H1 (cell line): ENCODE measurements around the gene RILPL2.

ENCODE experiments used
- CTCF ChIP-seq, 3 experiments: IDR thresholded peaks; 1 replicate in 2 of 3; 2 replicates in 1 of 3; pipeline versions ENCODE4 v1.5.1 to v1.6.1; 2011; ENCODE audit warnings: low read length in 3 of 3, mild to moderate bottlenecking in 3 of 3, inconsistent platforms in 2 of 3, low read depth in 1 of 3, moderate library complexity in 1 of 3; ENCODE audit not compliant: insufficient read depth in 1 of 3; ENCODE audit errors: control extremely low read depth in 1 of 3
- EP300 ChIP-seq, 2 experiments: IDR thresholded peaks; 1 replicate in 1 of 2; 2 replicates in 1 of 2; pipeline ENCODE4 v1.6.1; 2011 to 2012; ENCODE audit warnings: low read depth in 2 of 2, low read length in 2 of 2, mild to moderate bottlenecking in 2 of 2, borderline replicate concordance in 1 of 2, inconsistent platforms in 1 of 2, moderate library complexity in 1 of 2
- EZH2 ChIP-seq: fragments of 200-600 bp; sonication (generic); IDR thresholded peaks from 2 replicates; pipeline ENCODE4 v1.7.1; 2012; ENCODE audit warnings: low read depth, mild to moderate bottlenecking, moderate library complexity, low read length, inconsistent platforms; ENCODE audit not compliant: severe bottlenecking
- POLR2AphosphoS5 ChIP-seq: IDR thresholded peaks from 2 replicates; pipeline ENCODE4 v1.6.1; 2011; ENCODE audit warnings: low read depth, low read length
- RAD21 ChIP-seq, 2 experiments: IDR thresholded peaks in 1 of 2; conservative IDR thresholded peaks in 1 of 2; 2 replicates each; pipeline ENCODE4 v1.6.1; 2011; ENCODE audit warnings: low read depth in 2 of 2, low read length in 2 of 2, improper control_type of control experiment in 1 of 2, inconsistent platforms in 1 of 2, mild to moderate bottlenecking in 1 of 2, moderate library complexity in 1 of 2
- RXRA ChIP-seq: IDR thresholded peaks from 2 replicates; pipeline ENCODE4 v1.6.1; 2011; ENCODE audit warnings: low read depth, mild to moderate bottlenecking, low read length, moderate library complexity; ENCODE audit not compliant: insufficient read depth

- TF ChIP-seq RAD21 (IDR thresholded peaks at IDR 0.05 in 1 of 2, conservative IDR thresholded peaks at IDR 0.05 in 1 of 2; ENCODE audit: low read depth in 2 of 2, low read length in 2 of 2) (0 out of 4 replicates have a peak, but pooled peaks of 1 of the 2 experiments have one; percentile 5), EZH2 (no peak), POLR2AphosphoS5 (no peak), CTCF (IDR thresholded peaks at IDR 0.05; ENCODE audit: control extremely low read depth in 1 of 3, insufficient read depth in 1 of 3, low read depth in 1 of 3, low read length in 3 of 3) (peak in 2 of 3 experiments; percentile 5 to 37; a peak in 1 of 4 replicates), EP300 (IDR thresholded peaks at IDR 0.05; ENCODE audit: borderline replicate concordance in 1 of 2, low read depth in 2 of 2, low read length in 2 of 2) (no peak), RXRA (no peak)
These were observed 15.2 kb downstream of the RILPL2 start for GRCh38 chr12:123421314-123421713.
